Measurements from ENCODE around the gene FRMPD1.
A peak's percentile ranks its signal among the peaks of the same experiment; 100 is the strongest.

FRMPD1 gene

DNA sequence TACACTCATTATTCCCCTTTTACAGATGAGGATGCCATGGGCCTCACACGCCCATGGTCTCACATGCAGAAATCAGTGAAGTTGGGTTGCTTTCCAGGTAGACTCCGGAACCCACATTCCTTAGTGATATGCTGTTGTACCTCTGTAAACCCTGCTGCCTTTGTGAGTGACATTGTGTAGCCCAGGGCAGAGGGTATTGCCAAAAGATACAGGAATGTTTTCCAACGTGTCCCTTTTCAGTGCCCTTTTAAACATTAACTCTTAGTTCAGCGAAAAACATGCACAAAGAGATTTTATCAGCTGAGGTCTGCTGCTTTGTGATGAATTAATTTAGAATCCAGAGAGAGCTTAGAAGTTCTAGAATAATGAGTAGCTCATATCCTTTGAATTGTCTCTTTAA, 64.5 kb downstream of the FRMPD1 start:
- TF ChIP-seq GATA3 (IDR thresholded peaks at IDR 0.05; ENCODE audit: low read depth, low read length) (no peak), GATA2 (IDR thresholded peaks at IDR 0.05; ENCODE audit: low read depth, low read length) (peak; percentile 30; the same call in 1 of the 2 replicates)

DNA sequence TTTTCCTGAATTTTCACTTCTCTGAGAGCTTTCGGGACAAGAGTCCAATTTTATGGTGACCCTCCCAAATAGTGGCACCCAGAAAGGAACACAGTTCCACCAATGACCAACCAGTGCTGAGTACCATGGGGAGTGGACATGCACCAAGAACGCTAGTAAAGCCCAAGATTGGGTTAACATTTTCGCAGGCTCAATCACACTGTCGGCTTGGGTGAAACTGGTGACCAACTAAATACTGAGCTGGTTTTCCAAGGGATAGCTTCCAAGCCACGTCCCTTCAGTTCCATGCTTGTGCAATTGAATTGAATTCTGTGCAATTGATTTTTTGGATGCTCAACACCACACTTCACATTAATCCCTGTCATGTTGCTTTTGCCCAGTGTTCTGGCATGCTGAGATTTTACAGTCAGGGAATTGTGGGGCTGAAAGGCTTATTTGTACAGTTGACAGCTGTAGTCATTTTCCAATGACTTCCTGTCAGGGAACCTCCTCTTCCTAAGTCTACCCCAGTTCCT, 65.3 kb downstream of the FRMPD1 start:
- TF ChIP-seq GATA2 (IDR thresholded peaks at IDR 0.05; ENCODE audit: low read depth, low read length) (no peak), GATA3 (IDR thresholded peaks at IDR 0.05; ENCODE audit: low read depth, low read length) (no peak)

DNA sequence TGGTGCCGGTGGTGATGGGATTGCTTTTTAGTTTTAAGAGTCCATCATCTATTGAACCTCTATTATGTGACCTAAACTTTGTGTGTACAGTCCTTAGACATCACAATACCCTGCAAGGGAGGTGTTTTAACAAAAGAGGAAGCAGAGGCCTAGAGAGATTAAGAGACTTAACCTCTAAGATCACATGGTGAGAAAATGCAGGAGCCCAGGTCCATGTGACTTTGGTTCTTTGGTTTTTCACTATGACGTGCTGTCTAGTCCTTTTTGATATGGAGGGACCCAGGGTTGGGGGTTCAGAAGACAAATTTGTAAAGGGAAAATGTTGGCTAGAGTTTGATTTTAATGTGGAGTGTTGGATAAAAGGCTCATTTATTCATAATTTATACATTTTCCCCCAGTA, 68.8 kb downstream of the FRMPD1 start:
- TF ChIP-seq GATA2 (IDR thresholded peaks at IDR 0.05; ENCODE audit: low read depth, low read length), result no peak
- no peak for TF ChIP-seq GATA3 (IDR thresholded peaks at IDR 0.05; ENCODE audit: low read depth, low read length)

DNA sequence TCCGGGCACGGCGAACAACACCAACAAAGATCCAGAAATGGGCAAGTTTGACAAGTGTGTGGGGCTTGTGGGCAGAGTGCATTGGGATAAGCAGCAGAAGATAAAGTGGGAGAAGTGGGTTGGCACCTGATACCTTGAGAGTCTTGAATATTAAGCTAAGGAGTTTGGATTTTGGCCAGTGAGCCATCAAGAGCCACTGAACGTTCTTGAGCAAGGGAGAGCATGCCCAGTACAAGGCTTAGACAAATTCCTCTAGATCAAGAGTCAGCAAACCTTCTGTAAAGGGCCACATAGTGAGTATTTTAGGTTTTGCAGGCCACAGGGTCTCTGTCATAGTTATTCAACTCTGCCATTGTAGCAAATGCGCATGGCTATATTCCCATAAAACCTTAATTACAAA, 76.3 kb downstream of the FRMPD1 start:
- TF ChIP-seq GATA3 (IDR thresholded peaks at IDR 0.05; ENCODE audit: low read depth, low read length) (no peak), GATA2 (IDR thresholded peaks at IDR 0.05; ENCODE audit: low read depth, low read length) (no peak)

DNA sequence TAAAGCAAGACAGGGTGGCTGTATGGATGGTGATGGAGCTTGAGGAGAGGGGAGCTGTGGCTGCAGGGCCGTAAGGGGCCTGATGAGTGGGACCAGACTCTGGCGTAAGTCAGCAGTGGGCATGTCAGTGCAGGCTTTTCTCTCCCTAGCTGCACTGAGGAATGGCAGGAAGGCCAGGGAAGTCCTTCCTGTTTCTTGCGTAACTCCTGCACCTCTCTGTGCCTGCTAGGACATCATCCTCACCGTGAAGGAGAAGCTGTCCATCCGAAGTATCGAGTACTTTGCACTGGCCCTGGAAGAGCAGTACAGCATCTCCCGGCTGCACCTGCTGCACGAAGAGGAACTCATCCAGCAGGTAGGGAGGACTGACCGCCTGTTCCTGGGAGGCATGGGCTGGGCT, 78.7 kb downstream of the FRMPD1 start:
- no peak for TF ChIP-seq GATA2 (IDR thresholded peaks at IDR 0.05; ENCODE audit: low read depth, low read length)

DNA sequence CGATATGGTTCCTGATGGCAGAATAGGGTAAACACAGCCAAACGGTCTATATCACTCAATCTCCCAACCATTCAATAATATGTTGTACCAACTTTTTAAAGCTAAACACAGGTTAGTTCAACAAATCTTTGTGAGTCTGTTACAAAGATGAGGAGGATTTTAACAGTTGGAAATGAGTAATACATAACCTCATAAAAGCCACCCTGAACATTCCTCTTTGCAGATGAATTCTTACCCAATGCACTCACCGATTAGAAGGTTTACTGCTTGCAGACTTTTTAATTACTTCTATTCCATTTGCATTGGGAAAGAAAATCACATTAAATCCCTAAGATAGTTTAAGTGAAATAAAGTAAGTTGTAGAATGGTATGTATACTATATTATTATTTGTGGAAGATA, 79.5 kb downstream of the FRMPD1 start:
- TF ChIP-seq GATA2 (IDR thresholded peaks at IDR 0.05; ENCODE audit: low read depth, low read length) (no peak), GATA3 (IDR thresholded peaks at IDR 0.05; ENCODE audit: low read depth, low read length) (no peak)

DNA sequence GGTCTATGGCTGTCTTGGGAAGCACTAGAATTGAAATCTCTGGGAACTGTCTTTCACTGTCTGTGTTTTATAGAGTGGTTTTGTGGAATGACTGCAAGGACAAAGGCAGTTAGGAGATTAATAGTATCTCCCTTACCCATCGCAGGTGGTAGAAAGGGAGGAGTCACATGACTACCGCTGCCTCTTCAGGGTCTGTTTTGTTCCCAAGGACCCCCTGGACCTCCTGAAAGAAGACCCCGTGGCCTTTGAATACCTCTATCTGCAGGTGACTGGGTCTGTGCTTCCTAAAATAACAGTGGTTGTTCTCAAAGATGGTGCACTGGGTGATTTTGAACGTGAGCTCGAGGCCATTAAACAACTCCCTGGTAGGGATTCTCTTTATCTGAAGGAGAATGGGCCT, 80.1 kb downstream of the FRMPD1 start:
- TF ChIP-seq GATA3 (IDR thresholded peaks at IDR 0.05; ENCODE audit: low read depth, low read length) (no peak), GATA2 (IDR thresholded peaks at IDR 0.05; ENCODE audit: low read depth, low read length) (no peak)

DNA sequence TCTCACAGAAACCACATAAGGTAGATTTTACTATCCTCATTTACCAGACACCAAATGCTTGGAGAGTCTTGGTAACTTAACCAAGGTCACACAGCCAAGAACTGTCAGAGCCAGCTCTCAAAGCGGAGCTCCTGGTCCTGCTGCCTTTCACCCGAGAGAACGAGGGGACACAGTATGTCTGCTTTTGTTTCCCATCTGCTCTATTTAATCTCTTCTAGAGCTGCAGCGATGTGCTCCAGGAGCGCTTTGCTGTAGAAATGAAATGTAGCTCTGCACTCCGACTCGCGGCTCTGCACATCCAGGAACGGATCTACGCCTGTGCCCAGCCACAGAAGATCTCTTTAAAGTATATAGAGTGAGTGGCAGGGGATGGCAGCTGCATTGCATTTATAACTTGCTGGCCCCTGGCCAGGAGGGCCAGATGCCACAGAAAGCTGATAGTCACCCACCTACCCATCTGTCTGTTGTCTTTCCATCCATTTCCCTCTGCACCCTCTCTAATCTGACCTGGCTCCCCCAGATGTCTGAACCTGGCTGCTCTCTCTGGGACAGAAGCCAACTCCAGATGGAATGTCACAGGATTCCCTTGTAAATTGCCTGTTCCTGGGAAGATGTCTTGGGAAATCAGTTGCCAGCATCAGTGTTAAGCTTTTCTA, 81.5 kb downstream of the FRMPD1 start:
- 0 out of 2 replicates have a peak, but pooled peaks have one; percentile 18 for TF ChIP-seq GATA3 (IDR thresholded peaks at IDR 0.05; ENCODE audit: low read depth, low read length)
- TF ChIP-seq GATA2 (IDR thresholded peaks at IDR 0.05; ENCODE audit: low read depth, low read length), result peak; percentile 72

DNA sequence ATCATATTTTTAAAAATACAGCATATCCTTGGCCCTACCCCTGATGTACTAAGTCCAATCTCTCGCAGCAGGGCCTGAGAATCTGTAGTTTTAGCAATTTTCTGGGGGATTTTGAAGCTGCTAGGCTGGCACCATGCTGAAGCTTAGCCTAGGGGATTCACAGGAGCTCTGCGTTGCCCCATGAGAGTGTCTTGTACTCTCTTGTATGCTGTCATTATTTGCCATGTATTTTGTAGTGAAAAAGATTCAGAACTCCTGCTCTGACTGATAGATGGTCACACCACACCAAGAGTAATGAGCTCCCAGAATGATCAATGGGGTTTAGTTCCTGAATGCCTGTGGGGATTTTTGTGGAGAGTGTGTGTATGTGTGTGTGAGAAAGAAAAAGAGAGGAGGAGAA, 82.2 kb downstream of the FRMPD1 start:
- TF ChIP-seq GATA2 (IDR thresholded peaks at IDR 0.05; ENCODE audit: low read depth, low read length), result no peak
- no peak for TF ChIP-seq GATA3 (IDR thresholded peaks at IDR 0.05; ENCODE audit: low read depth, low read length)

DNA sequence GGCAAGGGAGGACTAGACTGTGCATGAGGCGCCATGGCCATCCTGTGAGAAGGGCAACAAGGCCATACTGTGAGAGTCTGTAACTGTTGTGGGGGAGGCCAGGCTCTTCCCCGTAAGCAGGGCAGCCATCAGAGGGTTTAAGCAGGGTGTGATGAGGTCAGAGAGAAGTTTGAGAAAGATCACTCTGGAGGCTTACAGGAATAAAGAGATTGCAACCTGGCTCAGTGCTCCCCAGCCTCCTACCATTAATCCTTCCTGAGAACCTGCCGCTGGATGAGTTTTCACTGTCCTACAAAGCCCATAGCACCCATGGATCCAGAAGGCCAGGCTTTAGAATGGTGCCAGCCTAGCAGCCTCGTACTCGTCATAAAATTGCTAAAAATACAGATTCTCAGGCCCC, 88.5 kb downstream of the FRMPD1 start:
- TF ChIP-seq GATA2 (IDR thresholded peaks at IDR 0.05; ENCODE audit: low read depth, low read length), result no peak
- no peak for TF ChIP-seq GATA3 (IDR thresholded peaks at IDR 0.05; ENCODE audit: low read depth, low read length)

DNA sequence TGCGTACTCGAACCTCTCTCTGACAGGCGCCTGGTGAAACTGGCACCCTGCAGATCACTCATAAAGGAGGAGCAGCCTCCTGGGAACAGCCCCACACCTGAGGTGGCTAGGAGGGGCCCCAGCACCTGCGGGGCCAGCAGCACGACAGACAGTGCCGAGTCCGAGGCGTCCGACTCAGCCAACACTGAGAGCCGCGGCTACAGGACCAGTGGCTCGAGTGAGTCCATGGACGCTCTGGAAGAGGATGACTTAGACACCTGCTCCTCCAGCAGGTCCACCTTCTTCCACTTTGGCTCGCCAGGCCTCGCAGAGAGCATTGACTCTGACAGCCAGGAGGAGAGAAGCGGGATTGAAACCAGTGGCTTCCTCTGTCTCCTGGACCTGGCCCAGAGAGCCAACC, 89.4 kb downstream of the FRMPD1 start:
- TF ChIP-seq GATA2 (IDR thresholded peaks at IDR 0.05; ENCODE audit: low read depth, low read length) (no peak), GATA3 (IDR thresholded peaks at IDR 0.05; ENCODE audit: low read depth, low read length) (no peak)

DNA sequence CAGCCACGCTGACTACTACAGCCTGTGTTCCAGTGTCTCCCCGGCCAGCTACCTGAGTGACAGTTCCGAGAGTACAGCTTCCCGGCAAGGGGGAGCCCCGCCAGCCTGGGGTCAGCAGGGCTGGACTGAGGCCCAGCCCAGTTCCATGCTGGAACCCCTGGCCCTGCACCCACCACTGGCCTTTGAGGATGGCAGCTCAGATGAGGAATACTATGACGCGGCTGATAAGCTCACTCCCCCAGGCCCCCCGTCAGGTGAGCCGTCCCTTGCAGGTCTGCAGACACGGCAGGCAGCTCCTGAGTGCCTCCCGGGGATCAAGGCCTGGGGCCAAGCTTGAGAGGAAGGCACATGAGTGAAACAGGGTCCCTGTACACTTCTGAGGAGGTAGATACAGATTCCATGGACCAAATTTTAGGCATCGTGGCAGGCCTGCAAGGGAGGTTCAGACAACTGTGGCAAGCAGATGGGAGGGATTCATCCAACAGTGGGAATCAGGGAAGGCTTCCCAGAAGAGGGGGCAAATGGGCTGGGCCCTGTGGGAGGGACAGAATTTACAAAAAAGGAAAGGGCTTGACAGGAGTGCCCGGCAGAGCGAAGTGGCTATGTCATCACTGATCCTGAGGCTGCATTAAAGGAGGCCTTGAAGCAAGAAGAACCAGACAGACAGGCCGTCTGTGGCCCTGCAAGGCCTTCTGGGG, 90.0 kb downstream of the FRMPD1 start:
- TF ChIP-seq GATA3 (IDR thresholded peaks at IDR 0.05; ENCODE audit: low read depth, low read length) (no peak), GATA2 (IDR thresholded peaks at IDR 0.05; ENCODE audit: low read depth, low read length) (no peak)

DNA sequence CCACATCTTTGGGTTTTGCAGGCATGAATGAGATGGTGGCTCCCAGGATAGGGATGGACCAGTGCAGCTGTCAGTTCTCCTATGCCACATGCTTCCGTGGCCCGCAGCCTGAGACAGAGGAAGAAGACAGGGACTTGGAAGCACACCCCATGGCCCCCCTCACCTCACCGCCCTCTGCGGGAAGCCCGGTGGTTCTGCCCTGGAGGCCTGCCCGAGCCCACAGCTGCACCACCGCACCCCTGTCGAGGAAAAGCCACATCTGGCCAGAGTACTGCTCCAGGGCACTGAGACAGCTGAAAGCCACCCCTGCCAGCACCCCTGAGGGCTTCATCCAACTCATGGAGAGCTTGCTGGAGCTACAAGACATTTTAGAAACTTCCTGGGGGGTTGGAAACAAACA, 95.2 kb downstream of the FRMPD1 start:
- TF ChIP-seq GATA2 (IDR thresholded peaks at IDR 0.05; ENCODE audit: low read depth, low read length) (no peak), GATA3 (IDR thresholded peaks at IDR 0.05; ENCODE audit: low read depth, low read length) (no peak)

DNA sequence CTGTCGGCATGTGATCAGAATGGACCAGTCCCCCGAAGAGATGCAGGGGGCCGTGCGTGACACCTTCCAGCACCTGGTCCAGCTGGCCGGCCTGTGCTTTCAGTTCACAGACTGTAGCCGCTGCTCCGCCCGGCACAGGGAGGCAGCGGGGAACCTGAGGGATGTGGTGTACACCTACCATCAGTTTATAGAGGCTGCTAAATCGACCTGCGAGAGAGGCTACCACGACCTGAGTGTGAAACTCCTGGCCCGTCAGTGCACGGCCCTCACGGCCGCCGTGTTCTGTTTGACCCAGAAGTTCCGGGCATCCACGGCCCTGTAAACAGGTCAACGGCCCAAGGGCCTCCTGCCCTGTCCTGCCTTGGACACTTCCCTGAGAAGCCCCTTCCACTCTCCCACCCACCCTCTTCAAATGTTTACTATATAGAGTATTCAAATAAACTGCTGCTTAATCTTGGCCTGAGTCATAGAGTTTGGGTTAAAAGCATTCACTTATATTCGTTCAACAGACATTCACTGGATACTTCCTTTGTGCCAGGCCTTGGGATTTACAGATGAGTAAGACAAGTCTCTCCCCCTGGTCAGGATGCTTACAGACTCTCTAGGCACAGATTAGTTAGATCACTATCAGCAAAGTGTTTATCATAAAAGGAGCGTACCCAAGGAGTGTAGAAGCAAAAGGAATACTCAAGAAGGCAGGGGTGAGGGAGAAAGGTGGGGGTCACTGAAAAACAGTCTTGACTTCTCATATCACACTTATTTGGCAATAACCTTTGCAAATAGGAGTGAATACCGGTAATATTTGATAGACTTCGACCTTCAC, 95.9 kb downstream of the FRMPD1 start:
- no peak for TF ChIP-seq GATA2 (IDR thresholded peaks at IDR 0.05; ENCODE audit: low read depth, low read length)

All from SH-SY5Y (cell line).